Measurements from ENCODE around the gene CCDC88A.
A peak's percentile ranks its signal among the peaks of the same experiment; 100 is the strongest.
"Not testable (repeated sequence)": the region's sequence is repeated elsewhere in the genome, so short reads cannot be mapped to it uniquely, and the experiment has no call there.

Gene CCDC88A

DNA sequence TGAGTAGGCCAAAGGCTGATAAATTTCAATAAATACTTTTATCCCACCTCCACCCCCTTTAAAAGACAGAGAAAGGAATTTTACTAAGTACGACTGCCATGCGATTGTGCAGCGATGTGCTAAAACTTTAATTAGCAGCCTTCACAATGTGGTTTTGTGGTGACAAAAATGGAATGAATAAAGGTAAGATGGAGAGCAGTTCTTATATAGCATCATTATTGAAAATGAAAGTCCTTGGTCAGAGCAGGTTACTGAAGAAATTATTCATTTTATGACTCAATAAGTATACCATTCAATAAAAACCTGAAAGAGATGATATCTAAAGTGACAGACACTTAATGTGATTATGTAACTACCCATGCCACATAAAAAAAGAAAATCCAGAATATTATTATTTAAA, 117.4 kb downstream of the CCDC88A start:
- DNase-seq, result no peak

DNA sequence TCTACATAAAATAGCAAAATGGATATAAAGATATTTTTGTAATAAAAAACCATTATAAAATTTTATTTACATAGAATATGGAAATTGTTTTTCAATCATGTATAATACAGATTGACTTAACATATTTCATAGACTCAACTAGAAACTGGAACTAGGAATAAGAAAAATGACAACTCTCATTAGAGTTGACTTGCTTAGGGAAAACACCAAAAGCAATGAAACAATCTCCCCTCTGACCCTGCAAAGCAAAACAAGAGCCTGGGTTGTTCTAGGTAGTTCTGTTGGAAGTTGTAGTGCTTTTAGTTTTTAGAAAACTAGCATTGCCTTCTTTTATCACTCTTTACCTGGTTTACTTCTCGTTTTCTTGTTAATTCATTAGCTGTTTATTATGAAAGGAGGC, 118.4 kb downstream of the CCDC88A start:
- no peak for DNase-seq

DNA sequence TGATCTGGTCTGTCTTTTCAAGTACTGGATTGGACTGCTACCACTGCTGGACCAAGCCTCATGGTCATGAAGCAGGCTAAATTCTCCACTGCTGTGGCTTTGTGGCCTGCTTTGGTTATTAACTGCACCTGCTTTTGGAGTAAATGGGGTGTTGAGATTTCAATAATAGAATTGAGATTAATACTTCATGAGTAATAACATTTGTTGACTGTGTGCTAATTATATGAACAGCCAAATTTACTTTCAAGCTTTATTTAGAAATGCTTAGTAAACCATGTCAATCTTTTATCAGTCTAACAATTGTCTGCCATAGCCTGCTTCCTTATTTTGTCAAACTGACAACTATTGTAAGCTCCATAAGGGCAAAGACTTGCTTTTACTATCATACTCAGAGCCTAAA, 123.3 kb downstream of the CCDC88A start:
- DNase-seq, result no peak

DNA sequence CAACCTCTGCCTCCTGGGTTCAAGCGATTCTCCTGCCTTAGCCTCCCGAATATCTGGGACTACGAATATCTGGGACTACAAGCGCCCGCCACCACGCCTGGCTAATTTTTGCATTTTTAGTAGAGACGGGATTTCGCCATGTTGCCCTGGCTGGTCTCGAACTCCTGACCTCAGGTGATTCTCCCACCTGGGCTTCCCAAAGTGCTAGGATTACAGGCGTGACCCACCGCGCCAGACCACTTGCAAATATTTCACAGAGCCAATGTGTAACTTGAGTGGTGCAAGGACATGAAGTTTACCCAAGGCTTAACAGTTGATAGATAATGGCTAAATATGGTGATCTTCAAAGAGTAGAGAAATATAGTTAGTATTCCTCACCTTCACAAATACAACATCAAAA, 136.6 kb downstream of the CCDC88A start:
- no peak for DNase-seq

DNA sequence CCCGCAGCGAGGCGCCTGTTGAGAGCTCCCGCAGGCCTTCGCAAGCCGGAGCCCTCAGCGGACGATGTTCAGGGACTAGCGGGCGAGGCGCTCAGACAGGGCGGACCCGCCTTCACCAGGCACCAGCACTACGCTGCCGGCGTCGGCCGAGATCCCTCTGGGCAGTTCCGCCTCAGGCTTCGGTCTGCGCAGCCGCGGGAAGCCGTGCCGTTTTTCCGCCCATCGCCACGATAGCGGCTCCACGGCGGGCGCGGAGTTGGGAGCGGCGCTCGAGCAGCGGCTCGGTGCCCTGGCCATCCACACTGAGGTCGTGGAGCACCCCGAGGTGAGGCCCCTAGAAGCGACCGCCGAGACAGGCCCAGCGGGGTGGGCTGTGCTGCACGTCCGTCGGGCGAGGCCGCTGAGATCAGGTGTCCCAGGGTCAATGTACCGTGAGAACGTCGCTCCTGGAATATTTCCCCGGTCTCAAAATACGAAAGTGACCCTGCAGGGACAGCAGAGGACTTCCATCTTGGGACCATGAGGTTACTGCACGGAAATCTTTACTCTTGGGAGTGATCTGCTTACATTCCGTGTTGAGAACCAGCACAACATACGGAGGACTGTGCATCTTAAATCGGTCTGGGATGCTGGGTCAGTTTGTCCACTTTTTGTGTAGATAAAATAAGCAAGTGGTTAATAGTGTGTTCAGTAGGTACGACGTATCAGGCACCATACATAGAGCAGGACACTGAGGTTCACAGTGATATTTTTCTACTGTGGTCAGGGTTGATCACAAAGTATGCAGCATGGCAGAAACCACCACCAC, 137.3 kb downstream of the CCDC88A start:
- DNase-seq, result peak; percentile 80

DNA sequence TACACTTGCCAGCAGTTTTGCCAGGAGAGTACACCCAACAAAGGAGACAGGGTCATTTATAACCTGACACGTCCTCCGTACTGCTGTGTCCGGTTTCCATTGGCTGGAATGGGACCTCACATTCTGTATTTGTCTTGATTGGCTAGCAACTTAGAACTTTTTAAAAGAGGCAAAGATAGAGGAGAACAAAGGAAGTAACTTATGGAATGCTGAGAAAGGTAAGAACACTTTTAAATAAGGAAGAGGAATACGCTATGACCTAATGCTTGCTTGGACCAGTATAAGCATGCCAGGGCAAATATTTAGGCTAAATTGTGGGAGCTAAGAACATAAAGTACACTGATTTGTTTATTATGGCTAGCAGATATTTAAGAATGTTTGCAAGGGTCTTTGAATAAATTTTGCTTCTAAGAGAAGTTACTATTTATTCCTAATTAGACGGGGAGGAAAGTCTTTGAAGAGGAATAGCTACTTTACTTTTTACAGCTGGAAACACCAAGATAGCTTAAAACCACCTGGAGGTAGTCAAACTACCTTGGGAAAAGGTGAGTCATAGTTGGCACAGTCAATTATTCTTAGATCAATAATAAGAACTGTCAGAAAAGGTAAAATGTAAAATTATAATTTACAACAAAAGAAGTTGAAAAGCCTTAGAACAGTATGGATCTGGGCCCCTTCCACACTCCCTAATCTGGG, 138.7 kb downstream of the CCDC88A start:
- not testable (repeated sequence) for DNase-seq

DNA sequence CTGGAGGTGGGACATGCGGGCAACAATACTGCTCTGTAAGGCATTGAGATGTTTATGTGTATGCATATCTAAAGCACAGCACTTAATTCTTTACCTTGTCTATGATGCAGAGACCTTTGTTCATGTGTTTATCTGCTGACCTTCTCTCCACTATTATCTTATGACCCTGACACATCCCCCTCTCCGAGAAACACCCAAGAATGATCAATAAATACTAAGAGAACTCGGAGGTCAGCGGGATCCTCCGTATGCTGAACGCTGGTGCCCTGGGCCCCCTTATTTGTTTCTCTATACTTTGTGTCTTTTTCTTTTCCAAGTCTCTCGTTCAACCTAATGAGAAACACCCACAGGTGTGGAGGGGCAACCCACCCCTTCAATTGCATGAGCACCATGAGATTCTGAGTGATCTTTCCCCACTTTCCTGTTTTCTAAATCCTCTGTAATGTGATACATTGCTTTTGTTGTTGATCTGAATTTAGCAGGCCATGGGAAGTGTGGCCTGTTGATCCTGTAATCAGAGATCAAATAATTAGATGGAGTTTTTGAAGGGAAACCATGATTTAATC, 139.7 kb downstream of the CCDC88A start:
- not testable (repeated sequence) for DNase-seq

DNA sequence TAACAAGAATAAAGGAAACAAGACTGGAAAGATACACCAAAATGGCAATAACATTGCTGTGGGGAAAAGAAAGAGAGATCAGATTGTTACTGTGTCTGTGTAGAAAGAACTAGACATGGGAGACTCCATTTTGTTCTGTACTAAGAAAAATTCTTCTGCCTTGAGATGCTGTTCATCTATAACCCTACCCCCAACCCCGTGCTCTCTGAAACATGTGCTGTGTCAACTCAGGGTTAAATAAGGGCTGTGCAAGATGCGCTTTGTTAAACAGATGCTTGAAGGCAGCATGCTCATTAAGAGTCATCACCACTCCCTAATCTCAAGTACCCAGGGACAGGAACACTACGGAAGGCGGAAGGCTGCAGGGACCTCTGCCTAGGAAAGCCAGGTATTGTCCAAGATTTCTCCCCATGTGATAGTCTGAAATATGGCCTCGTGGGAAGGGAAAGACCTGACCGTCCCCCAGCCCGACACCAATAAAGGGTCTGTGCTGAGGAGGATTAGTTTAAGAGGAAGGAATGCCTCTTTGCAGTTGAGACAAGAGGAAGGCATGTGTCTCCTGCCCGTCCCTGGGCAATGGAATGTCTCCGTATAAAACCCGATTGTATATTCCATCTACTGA, 140.3 kb downstream of the CCDC88A start:
- not testable (repeated sequence) for DNase-seq

DNA sequence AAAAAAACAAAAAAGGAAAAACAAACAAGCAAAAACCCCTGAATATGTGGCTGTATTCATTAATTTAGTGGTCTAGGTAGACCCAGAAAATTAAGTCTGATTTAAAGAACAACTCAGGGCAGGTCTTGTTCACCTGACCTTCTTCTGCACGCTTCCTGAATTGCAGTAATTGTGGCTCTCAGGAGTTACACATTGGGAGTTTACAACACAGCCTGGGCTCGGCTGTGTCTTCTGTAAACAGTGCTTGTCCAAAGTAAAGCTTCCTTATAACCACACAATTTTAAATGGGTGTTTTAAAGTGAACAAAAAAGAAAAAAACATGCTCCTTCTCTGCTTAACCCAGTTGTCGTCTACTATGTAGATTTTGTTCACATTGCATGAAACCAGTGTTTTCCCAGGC, 142.3 kb downstream of the CCDC88A start:
- DNase-seq, result no peak

DNA sequence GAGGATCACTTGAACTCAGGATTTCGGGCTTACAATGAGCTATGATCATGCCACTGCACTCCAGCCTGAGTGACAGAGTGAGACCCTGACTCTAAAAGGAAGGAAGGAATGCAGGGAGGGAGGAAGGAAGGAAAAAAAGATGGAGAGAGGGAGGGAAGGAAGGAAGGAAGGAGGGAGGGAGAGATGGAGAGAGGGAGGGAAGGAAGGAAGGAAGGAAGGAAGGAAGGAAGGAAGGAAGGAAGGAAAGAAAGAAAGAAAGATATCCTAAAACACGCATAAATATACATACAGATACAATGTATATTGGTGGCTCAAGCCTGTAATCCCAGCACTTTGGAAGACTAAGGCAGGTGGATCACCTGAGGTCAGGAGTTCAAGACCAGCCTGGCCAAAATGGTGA, 145.3 kb downstream of the CCDC88A start:
- not testable (repeated sequence) for DNase-seq

DNA sequence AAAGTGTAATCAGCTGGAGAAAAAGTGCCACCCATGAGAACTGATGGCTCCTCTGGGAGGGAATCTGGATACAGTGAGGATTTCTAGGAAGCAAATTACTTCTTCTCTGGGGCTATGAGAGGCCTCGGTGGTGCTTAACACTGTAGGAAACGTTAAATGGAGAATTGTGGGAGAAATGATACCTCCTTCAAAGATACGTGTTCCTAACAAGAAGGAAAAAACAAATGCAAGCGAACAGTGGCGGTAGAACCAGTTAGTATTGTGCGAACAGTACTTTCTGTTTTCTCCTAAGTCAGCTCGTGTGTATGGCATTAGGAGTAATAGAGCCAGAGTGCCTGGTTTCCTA, 150.0 kb downstream of the CCDC88A start:
- no peak for DNase-seq

DNA sequence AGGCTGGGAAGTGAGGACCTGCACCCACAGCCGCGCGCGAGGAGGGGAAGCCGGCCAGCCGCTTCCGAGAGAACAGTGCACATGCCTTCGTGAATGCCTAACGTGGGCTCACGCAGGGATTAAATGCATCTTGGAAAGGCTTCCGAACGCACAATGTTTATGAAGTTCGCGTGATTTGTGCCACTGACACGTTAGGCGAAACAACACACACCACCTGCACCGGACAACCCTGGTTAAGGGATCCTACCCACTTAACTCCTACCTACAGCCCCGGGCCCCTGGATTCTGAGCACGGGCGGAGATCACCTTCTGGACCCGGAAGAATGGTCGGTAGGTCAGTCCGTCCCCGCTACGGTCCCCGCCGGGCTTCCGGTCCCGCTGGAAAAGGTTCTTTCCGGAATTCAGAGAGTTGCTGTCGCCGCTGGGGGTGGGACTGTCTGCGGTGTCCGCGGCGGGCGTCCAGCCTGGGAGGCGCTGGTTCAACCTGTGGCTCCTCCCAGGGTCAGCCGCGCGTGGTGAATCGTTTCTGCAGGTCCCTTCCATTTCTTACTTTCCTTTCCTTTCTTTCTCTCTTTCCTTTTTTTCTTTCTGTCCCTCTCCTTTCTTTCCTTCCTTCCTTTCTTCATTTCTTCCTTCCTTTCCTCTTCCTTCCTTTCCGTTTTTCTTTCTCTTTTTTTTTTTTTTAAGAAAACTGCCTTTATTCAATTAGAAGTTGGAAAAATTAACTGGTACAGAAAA, 150.6 kb downstream of the CCDC88A start, which contains the start of gene MTIF2:
Gene MTIF2, minus strand, starts transcription at position 325 of the 738 bp plus-strand sequence. CDS start 5,373 bp downstream, outside the sequence.
- peak; percentile 82 for DNase-seq

DNA sequence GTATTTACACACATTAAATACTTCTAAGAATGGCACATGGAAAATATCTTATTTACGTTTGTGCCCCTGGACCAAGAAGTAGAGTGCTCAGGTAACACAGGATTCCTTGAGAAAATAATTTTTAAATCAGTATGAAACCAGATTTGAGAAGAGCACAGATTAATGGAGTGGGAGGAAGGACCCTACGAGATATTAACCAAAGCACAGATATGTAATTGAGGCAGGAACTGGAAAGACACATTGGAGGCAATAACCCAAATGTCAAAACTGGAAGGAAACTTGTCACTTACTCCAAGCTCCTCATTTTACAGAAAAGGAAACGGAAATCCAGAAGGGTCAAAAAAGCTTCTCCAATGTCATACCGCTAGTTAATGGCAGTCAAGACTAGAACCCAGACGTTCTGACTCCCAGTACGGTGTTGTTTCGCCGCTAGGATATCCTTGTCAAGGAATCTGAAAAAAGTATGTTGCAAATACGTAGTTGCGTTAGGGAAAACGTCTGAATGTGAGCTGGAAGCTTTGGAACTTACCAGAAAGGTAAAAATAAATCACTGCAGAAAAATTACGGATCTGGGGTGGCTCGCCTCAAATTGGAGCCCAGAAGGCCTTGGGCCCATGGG, 151.3 kb downstream of the CCDC88A start:
- no peak for DNase-seq

DNA sequence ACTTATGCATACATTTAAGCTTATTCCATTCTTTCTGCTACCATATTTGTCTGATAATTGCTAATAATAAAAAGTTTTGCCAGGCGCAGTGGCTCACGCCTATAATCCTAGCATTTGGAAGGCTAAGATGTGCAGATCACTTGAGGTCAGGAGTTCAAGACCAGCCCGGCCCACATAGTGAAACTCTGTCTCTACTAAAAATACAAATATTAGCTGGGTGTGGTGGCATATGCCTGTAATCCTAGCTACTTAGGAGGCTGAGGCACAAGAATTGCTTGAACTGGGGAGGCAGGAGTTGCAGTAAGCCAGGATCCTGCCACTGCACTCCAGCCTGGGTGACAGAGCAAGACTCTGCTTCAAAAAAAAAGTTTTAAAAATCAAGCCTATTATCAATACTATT, 160.1 kb downstream of the CCDC88A start:
- not testable (repeated sequence) for DNase-seq

DNA sequence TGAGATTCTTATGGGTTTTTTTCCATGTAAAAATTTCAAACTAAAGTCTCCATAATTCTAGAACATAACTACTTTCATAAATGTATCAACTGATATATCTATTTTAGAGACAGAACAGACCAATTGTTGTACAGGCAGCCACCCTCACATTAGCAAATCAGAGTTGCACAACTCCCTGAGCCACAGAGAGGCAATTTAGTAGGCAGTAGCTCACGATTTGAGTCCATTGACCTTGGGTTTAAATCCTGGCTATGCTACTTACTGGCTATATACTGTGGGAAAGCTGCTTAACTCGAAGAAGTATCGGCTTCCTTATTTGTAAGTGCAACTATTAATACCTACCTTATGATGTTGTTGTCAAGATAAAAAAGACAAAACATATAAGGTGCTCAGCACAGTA, 166.8 kb downstream of the CCDC88A start:
- DNase-seq, result no peak

DNA sequence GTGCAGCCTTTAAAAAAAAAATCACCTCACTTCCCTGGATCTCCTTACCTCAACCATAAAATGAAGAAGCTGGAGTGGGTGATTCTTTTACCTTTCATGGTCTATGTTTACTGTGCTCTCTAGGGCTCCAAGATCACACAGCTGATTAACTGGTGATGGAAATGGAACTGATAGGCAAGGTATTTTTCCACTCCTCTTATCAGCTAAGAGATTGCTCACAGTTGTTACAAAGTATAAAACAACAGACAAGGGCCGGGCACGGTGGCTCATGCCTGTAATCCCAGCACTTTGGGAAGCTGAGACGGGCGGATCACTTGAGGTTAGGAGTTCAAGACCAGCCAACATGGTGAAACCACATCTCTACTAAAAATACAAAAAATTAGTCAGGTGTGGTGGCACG, 172.6 kb downstream of the CCDC88A start:
- no peak for DNase-seq

DNA sequence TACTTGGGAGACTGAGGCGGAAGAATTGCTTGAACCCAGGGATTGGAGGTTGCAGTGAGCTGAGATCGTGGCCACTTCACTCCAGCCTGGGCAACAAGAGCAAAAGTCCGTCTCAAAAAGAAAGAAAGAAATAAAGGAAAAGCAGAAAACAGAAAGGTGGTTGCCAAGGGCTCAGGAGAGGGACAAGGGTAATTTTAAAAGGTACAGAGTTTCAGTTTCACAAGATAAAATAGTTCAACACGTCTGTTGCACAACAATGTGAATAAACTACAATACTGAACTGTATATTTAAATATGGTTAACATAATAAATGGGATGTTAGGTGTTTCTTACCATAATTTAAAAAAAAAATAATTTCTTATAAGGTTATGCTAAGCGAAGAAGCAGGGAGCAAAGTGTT, 174.2 kb downstream of the CCDC88A start:
- DNase-seq, result no peak

DNA sequence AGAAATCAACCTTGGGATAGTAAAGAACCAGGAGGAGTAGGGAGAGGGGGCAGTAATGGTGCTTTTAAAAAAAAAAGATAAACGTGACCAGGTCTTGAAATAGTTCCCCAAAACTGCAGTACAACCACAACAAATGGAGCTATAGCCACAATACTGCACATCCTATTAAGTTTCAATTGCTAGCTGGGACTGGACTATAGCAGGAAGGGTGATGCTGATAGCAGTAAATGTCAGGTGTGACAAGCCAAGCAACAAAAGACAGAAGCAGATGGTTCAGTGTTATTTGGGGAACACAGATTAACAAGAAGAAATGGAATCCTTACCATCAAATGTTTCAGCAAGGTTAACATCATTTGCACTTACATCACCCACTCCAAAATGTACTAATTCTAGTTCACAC, 177.0 kb downstream of the CCDC88A start:
- no peak for DNase-seq

DNA sequence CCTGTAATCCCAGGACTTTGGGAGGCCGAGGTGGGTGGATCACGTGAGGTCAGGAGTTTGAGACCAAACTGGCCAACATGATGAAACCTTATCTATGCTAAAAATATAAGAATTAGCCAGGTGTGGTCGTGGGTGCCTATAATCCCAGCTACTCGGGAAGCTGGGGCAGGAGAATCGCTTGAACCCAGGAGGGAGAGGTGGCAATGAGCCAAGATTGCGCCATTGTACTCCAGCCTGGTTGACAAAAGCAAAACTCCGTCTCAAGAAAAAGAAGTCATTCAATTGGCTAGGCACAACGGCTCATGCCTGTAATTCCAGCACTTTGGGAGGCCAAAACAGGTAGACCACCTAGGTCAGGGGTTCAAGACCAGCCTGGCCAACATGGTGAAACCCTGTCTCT, 178.1 kb downstream of the CCDC88A start:
- DNase-seq, result not testable (repeated sequence)

DNA sequence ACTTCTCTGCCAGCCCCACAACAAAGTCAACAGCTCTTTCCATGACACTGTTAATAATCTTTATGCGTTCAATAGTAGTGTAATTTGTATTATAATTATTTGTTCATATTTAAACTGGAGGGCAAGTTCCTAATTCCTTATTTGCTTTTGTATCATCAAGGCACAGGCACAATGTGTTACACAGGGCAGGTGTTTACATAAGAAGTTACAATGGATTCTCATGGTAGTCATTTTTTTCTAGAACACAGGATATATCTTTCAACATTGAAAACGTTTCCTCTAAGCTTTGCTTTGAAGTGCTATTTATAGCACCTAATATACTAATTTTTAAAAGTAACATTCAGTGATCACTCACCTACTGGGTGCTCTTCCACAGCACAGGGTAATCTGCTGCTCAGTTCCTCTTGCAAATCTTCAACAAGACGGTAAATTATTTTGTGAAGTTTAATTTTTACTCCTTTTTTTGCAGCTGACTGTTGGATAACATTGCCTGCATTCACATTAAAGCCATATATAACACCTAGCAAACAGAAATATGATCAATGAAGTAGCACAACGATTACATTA, 179.9 kb downstream of the CCDC88A start:
- DNase-seq, result no peak

Measured in activated gamma-delta T cell (primary cell).